Activated CD8-positive, alpha-beta T cell treated with anti-CD3 and anti-CD28 coated beads for 36 hours (primary cell): ENCODE data around the gene PKLR. TPM values are rescaled to one million over a fixed set of nuclear protein-coding genes. Genes with fewer than 3 reads are reported as not detected.

Experiments
- ATAC-seq: fragments of 200-7000 bp; cut with Tn5 transposase; one replicate; pipeline ENCODE4 v1.10.0; 2021; ENCODE audit warnings: mild to moderate bottlenecking, moderate library complexity
- CTCF ChIA-PET: fragments of 350-600 bp; sonication (Branson Sonifier 250); formaldehyde crosslinking; loops from one replicate; lab custom pipeline; 2021; ENCODE audit warnings: antibody characterized with exemption; lab: Charles Lee
- POLR2A ChIA-PET: fragments of 350-600 bp; sonication (Branson Sonifier 250); formaldehyde crosslinking; loops from one replicate; lab custom pipeline; 2021; ENCODE audit warnings: antibody characterized with exemption; lab: Charles Lee
- DNase-seq: peaks from one replicate; pipeline ENCODE4 v3.0.0-alpha.2; 2020
- H3K27ac Mint-ChIP-seq: one replicate; pipeline ENCODE4 v1.8.0; 2021; ENCODE audit warnings: mild to moderate bottlenecking, mixed read lengths
- H3K27me3 Mint-ChIP-seq: one replicate; pipeline ENCODE4 v1.8.0; 2021; ENCODE audit warnings: mixed read lengths
- H3K36me3 Mint-ChIP-seq: one replicate; pipeline ENCODE4 v1.8.0; 2021; ENCODE audit warnings: low read depth, mixed read lengths
- H3K4me1 Mint-ChIP-seq: one replicate; pipeline ENCODE4 v1.8.0; 2021; ENCODE audit warnings: low read depth, mixed read lengths
- H3K4me3 Mint-ChIP-seq: one replicate; pipeline ENCODE4 v1.8.0; 2021; ENCODE audit warnings: mild to moderate bottlenecking, moderate library complexity, mixed read lengths
- H3K9me3 Mint-ChIP-seq: one replicate; pipeline ENCODE4 v1.8.0; 2021; ENCODE audit warnings: mixed read lengths
- intact Hi-C: fragments of 100-400 bp; cut with micrococcal nuclease; formaldehyde crosslinking; loops from one replicate; pipeline ENCODE4 v1.10.0; 2022
- total RNA-seq, 2 experiments: library from RNA; stranded (reverse); gene quantifications; one replicate each; pipeline ENCODE4 v1.2.3, GENCODE V29; 2021
- TF ChIP-seq, protein P1 (sequence below): fragments of 200-600 bp; IDR thresholded peaks from one replicate; pipeline ENCODE4 v1.8.0; 2022; ENCODE audit warnings: antibody characterized with exemption, mild to moderate bottlenecking

Gene PKLR
- total RNA-seq, 2 experiments from 2014 or later: not detected

DNA sequence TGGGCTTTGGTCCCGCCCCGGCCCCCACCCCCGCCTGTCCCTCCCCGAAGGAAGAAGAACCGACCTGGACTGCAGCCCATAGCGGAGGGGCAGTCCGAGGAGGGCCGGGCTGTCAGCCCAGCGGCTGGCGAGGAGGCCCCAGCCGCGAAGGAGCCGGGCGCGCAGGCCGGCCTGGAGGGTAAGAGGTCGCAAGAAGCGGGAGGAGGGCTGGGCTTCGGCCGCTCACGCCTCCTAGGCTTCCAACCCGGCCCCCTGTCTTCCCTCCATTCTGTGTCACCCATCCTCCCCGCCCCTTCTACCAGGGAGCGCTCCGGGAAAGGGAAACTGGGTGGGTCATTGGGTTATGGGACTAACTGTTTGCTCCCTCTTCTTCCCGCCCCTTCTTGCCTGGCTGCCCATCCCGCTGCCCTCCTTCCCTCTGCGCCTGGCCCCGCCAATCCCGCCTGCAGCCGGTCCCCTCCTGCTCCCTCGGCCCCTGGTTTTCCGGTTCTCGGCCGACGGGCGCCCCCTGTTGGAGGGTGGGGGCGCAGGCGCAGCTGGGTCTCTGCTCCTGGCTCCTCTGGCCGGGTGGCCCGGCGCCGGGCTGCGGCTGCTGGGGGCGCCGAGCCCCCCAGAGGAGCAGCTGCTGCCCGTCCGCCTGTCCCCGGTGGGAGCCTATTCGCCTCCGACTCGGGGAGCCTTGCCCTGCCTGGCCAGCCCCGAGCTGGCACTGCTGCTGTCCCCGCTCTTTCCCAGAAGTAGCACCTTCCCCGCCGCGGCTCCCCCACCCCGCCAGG, 21.9 kb upstream of the PKLR start:
- Mint-ChIP-seq H3K4me3 (peak overlapping the region; percentile 81), H3K4me1 (peaks cover 43% of the 10 kb centered on the region), H3K9me3 (no peaks in the 10 kb centered on the region), H3K36me3 (peaks cover 29% of the 10 kb centered on the region), H3K27ac (peak overlapping the region; percentile 75), H3K27me3 (no peaks in the 10 kb centered on the region)
- ChIA-PET CTCF (interaction anchor here (0.8 to 6.1 kb wide), 30 partner anchors 9 to 273 kb away, joined by 3 to 170 read pairs (median 4); partner anchors contain the start of genes CLK2, ENTREP3, FDPS and HCN3), POLR2A (interaction anchor here (0.6 to 4.8 kb wide), 9 partner anchors 13 to 129 kb away, joined by 3 to 31 read pairs (median 5); partner anchors contain the start of genes FDPS, SCAMP3 and THBS3)
- TF ChIP-seq, protein P1, sequence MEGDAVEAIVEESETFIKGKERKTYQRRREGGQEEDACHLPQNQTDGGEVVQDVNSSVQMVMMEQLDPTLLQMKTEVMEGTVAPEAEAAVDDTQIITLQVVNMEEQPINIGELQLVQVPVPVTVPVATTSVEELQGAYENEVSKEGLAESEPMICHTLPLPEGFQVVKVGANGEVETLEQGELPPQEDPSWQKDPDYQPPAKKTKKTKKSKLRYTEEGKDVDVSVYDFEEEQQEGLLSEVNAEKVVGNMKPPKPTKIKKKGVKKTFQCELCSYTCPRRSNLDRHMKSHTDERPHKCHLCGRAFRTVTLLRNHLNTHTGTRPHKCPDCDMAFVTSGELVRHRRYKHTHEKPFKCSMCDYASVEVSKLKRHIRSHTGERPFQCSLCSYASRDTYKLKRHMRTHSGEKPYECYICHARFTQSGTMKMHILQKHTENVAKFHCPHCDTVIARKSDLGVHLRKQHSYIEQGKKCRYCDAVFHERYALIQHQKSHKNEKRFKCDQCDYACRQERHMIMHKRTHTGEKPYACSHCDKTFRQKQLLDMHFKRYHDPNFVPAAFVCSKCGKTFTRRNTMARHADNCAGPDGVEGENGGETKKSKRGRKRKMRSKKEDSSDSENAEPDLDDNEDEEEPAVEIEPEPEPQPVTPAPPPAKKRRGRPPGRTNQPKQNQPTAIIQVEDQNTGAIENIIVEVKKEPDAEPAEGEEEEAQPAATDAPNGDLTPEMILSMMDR: peak; percentile 94
- ATAC-seq (peak; percentile 57), DNase-seq (peak; percentile 88)
- intact Hi-C loops: loop anchor here (5.0 kb wide), 1 partner anchor 46 kb away; the partner anchor contains the start of gene HCN3

DNA sequence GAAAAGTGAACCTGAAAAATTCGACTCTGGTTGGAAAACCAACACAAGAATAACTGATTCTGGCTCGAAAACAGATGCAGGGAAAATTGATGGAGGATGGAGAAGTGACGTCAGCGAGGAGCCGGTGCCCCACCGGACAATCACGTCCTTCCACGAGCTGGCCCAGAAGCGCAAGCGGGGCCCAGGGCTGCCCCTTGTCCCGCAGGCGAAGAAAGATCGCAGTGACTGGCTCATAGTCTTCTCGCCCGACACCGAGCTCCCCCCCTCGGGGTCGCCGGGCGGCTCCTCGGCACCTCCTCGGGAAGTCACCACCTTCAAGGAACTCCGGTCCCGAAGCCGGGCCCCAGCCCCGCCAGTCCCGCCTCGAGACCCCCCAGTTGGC, 21.3 kb upstream of the PKLR start:
- ATAC-seq: no peak
- H3K4me1 Mint-ChIP-seq: peaks cover 43% of the 10 kb centered on the region
- intact Hi-C loops: loop anchor here (5.0 kb wide), 1 partner anchor 45 kb away; the partner anchor contains the start of gene HCN3
- ChIA-PET CTCF (interaction anchor here (0.8 to 6.1 kb wide), 16 partner anchors 11 to 238 kb away, joined by 3 to 170 read pairs (median 4); partner anchors contain the start of genes CLK2, FDPS, KRTCAP2 and MTX1), POLR2A (interaction anchor here (1.1 to 4.8 kb wide), 8 partner anchors 13 to 287 kb away, joined by 3 to 31 read pairs (median 5); partner anchors contain the start of genes FDPS, SCAMP3 and THBS3)
- H3K36me3 Mint-ChIP-seq: peaks cover 33% of the 10 kb centered on the region
- no peaks in the 10 kb centered on the region for H3K27me3 Mint-ChIP-seq
- TF ChIP-seq, protein P1: no peak
- no peaks in the 10 kb centered on the region for H3K9me3 Mint-ChIP-seq
- H3K27ac Mint-ChIP-seq: no peak overlapping the region
- DNase-seq: peak; percentile 36
- H3K4me3 Mint-ChIP-seq: peak overlapping the region; percentile 81

DNA sequence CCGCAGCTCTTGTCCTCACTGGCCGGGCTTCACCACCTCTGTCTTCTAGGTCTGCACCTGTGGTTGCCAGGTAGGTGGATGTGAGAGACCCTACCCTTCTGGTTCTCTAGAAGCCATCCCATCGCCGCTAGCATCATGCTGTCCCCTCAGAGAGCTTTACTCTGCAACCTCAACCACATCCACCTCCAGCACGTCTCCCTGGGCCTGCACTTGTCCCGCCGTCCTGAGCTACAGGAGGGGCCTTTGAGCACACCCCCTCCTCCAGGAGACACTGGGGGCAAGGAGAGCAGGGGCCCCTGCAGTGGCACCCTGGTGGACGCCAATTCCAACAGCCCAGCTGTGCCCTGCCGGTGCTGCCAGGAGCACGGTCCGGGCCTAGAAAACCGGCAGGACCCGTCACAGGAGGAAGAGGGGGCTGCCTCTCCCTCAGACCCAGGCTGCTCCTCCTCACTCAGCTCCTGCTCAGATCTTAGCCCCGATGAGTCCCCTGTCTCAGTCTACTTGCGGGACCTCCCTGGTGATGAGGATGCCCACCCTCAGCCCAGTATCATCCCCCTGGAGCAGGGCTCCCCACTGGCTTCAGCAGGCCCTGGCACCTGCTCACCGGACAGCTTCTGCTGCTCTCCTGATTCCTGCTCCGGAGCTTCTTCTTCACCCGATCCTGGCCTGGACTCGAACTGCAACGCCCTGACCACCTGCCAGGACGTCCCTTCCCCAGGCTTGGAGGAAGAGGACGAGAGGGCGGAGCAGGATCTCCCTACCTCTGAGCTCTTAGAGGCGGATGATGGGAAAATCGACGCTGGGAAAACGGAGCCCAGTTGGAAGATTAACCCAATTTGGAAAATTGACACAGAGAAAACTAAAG, 20.6 kb upstream of the PKLR start:
- H3K9me3 Mint-ChIP-seq: no peaks in the 10 kb centered on the region
- no peaks in the 10 kb centered on the region for H3K27me3 Mint-ChIP-seq
- peak overlapping the region; percentile 81 for H3K4me3 Mint-ChIP-seq
- POLR2A ChIA-PET: interaction anchor here (0.6 to 4.8 kb wide), 8 partner anchors 12 to 287 kb away, joined by 3 to 31 read pairs (median 5); partner anchors contain the start of genes FDPS, SCAMP3 and THBS3
- H3K4me1 Mint-ChIP-seq: peaks cover 43% of the 10 kb centered on the region
- TF ChIP-seq, protein P1: no peak
- CTCF ChIA-PET: interaction anchor here (0.8 to 6.1 kb wide), 16 partner anchors 11 to 237 kb away, joined by 3 to 170 read pairs (median 4); partner anchors contain the start of genes CLK2, FDPS, KRTCAP2 and MTX1
- DNase-seq (peak; percentile 19), ATAC-seq (no peak)
- intact Hi-C loops: loop anchor here (5.0 kb wide), 1 partner anchor 45 kb away; the partner anchor contains the start of gene HCN3
- no peak overlapping the region for H3K27ac Mint-ChIP-seq
- peaks cover 33% of the 10 kb centered on the region for H3K36me3 Mint-ChIP-seq

DNA sequence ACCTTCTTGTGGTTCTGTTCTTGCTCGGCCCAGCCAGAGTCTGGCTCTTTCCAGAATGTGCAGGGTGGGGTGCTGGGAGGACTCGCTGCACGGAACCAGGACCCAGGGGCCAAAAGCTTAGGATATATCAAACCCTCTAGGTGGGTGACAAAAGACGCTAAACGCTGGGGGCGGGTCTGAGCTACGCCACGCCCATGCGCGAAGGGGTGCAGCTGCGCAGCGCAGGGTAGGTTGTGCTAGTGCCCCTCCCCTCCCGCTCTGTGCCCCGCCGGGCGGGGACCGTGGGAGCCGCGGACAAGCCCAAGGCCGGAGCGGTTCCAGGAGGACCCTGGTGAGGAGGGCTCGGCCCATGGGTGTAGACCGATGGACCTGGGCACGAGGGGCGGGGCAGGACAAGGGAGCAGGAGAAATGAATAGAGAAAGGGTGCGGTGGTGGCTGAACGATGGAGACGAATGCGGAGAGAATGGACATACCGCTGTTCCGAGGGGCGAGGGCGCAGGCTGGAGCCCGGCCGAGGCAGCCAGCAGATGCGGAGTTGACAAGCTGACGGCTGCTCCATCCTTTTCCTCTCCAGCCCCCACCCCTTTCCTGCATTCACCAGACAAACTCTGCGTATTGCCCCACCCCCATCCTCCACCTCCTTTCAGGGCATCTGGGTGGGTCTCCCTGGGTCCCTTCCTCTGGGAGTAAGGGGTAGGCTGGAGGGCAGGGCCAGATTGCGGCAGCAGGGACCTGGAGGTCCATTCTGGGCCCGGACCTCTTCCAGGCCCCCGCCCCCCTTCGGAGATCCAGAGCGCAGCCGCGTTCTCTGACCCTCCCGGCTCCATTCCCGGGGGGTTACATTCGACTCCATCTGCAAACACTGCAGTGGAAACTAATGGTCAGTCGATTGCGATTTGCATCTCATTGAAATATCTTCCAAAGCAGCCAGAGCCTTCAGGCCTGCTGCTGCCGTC, 19.7 kb upstream of the PKLR start, which contains the start of gene RUSC1:
Gene RUSC1 (plus strand): TSS at position 234 of the 957 bp plus-strand sequence. CDS start 880 bp downstream, outside the sequence.
- ChIA-PET CTCF (interaction anchor here (0.8 to 6.1 kb wide), 10 partner anchors 11 to 179 kb away, joined by 3 to 170 read pairs (median 4); partner anchors contain the start of gene FDPS), POLR2A (interaction anchor here (0.6 to 4.8 kb wide), 7 partner anchors 11 to 288 kb away, joined by 3 to 31 read pairs (median 4); partner anchors contain the start of gene FDPS)

More for the DNA sequence above, 19.7 kb upstream of the PKLR start, which contains the start of gene RUSC1:
- Mint-ChIP-seq H3K4me1 (peaks cover 40% of the 10 kb centered on the region), H3K27me3 (no peaks in the 10 kb centered on the region), H3K27ac (no peak within 1 kb of the TSS), H3K4me3 (peak within 1 kb of the TSS; percentile 81), H3K36me3 (peaks cover 39% of the 10 kb centered on the region), H3K9me3 (no peaks in the 10 kb centered on the region)
- peak; percentile 35 for ATAC-seq
- TF ChIP-seq, protein P1: no peak
- peak; percentile 85 for DNase-seq
- intact Hi-C loops: loop anchor here (5.0 kb wide), 1 partner anchor 44 kb away; the partner anchor contains the start of gene HCN3
